AG04449 (cell line): Measurements from ENCODE around the gene PPP5C.

Experiments used
- CTCF ChIA-PET: fragments of 350-600 bp; formaldehyde crosslinking; extraction: SDS; loops from one replicate; lab custom pipeline; 2021; ENCODE audit warnings: antibody characterized with exemption; lab: Yijun Ruan, JAX
- POLR2A ChIA-PET: fragments of 400-600, 350-600 bp; formaldehyde crosslinking; extraction: SDS; loops from one replicate; lab custom pipeline; 2020; ENCODE audit warnings: antibody characterized with exemption, inconsistent platforms; lab: Yijun Ruan, JAX
- DNase-seq: peaks from one replicate; pipeline ENCODE4 v3.0.0-alpha.2; 2010; ENCODE audit warnings: low read depth, low spot score
- H3K4me3 ChIP-seq: 2 replicates; pipeline ENCODE4 v1.5.1; 2011; ENCODE audit warnings: low read depth, mild to moderate bottlenecking, control low read depth, low read length
- TF ChIP-seq, protein P1 (sequence below): IDR thresholded peaks from one replicate; pipeline ENCODE4 v1.5.1; 2011; ENCODE audit warnings: mild to moderate bottlenecking, moderate library complexity, low read length, control low read depth, inconsistent platforms; ENCODE audit not compliant: insufficient read depth; ENCODE audit errors: missing control alignments

The PPP5C gene

DNA sequence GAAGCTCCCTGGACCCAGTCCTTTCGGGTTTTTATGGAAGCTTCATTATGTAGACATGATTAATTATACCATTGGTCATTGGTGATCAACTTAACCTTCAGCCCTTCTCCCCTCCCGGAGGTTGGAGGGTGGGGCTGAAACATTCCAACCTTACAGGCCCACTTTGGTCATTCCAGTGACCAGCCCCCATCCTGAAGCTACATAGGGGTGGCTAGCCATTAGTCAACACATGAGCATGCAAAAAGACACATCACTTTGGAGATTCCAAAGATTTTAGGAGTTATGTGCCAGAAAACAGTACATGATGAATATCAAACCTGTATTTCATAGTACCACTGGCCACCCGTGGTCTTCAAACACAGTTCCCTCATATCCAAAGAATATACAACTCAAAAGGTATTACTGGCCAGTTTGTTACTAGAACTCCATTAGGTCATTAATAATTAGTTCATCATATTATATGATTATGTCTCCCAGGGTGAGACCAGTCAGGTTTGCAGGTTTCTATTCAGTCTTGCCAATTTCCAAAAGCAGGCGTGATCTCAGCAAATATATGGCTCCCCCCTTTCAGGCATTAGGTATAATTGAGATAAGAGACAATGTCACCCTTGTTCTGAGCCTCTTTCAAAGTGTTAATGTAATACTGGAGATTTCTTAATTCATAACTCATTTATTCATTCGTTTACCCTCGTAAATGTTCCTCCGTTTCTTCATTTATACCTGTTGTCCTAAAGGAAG lies 11.1 kb downstream of the PPP5C start:
- ChIA-PET CTCF (interaction anchor here (1.0 to 3.1 kb wide), 8 partner anchors 9 to 130 kb away, joined by 3 to 26 read pairs (median 6); partner anchors contain the start of gene PPP5C), POLR2A (interaction anchor here (0.9 kb wide), 1 partner anchor 11 kb away, joined by 3 read pairs; the partner anchor contains the start of gene PPP5C)

DNA sequence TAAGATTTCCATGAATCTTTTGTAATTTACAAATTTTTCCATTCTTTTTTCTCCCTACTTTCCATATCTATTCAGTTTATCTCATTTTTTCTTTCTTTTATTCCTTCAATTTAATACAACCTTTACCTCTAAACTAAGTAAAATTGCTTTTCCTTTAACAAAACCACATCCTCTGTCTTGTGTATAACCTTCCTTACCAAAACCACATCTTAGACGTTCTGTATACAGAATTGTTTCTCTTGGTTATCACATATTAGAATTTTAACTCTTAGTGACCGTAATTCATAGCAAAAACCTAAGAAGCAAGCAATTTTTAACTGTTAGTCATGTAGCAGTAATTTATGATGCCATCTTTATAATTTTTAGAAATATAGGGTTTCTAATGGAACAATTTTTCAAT lies 15.0 kb downstream of the PPP5C start:
- TF ChIP-seq, protein P1, sequence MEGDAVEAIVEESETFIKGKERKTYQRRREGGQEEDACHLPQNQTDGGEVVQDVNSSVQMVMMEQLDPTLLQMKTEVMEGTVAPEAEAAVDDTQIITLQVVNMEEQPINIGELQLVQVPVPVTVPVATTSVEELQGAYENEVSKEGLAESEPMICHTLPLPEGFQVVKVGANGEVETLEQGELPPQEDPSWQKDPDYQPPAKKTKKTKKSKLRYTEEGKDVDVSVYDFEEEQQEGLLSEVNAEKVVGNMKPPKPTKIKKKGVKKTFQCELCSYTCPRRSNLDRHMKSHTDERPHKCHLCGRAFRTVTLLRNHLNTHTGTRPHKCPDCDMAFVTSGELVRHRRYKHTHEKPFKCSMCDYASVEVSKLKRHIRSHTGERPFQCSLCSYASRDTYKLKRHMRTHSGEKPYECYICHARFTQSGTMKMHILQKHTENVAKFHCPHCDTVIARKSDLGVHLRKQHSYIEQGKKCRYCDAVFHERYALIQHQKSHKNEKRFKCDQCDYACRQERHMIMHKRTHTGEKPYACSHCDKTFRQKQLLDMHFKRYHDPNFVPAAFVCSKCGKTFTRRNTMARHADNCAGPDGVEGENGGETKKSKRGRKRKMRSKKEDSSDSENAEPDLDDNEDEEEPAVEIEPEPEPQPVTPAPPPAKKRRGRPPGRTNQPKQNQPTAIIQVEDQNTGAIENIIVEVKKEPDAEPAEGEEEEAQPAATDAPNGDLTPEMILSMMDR = no peak
- CTCF ChIA-PET = interaction anchor here (0.9 to 1.6 kb wide), 4 partner anchors 8 to 105 kb away, joined by 4 to 7 read pairs (median 6); no protein-coding TSS in a partner anchor
- POLR2A ChIA-PET = no interaction called here
- H3K4me3 ChIP-seq = no peak overlapping the region
- no peak for DNase-seq

More for the DNA sequence above, 11.1 kb downstream of the PPP5C start:
- H3K4me3 ChIP-seq = no peak overlapping the region
- no peak for DNase-seq
- TF ChIP-seq, protein P1 = no peak

DNA sequence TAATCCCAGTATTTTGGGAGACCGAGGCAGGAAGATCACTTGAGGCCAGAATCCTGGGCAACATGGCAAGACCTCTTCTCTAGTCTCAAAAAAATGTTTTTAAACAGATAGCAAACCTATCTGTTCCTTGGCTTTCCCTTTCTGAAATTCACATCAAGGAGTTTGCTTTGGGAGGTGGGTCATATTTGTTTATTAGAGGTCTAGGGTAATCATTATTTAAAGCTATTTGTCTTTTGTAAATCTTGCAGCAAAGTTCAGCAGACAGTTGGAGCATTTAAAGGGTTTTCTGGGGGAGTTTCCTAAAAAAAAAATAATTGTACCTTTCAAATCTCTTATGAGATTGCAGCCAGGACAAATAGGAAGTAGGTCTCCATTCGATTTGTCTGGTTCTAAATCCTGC lies 17.5 kb downstream of the PPP5C start:
- DNase-seq = no peak
- ChIA-PET POLR2A (no interaction called here), CTCF (interaction anchor here (0.5 to 2.0 kb wide), 6 partner anchors 8 to 39 kb away, joined by 3 to 7 read pairs (median 3); partner anchors contain the start of gene PPP5C)
- no peak overlapping the region for H3K4me3 ChIP-seq
- TF ChIP-seq, protein P1 = no peak

DNA sequence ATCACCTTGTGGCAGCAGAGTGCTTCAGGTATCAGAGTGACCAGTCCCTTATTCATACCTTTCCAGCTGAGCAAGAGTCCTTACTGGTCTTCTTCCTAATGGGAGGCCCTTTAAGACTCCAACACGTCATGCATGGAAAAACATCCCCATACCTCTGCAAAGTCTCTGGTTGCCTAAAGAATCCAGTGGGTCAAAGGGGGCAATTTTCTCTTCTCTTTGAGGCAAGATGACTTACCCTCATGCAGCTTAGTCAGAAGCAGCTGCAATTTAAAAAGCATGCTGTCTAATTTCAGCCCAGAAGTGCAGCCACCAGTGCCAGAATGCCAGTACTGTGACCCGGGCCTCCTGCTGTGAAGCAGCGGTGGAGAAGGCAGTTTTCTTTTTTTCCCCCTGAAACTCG lies 18.7 kb downstream of the PPP5C start:
- CTCF ChIA-PET = interaction anchor here (1.1 kb wide), 1 partner anchor 30 kb away, joined by 4 read pairs; no protein-coding TSS in a partner anchor
- TF ChIP-seq, protein P1 = no peak
- POLR2A ChIA-PET = no interaction called here
- H3K4me3 ChIP-seq = no peak overlapping the region
- no peak for DNase-seq

DNA sequence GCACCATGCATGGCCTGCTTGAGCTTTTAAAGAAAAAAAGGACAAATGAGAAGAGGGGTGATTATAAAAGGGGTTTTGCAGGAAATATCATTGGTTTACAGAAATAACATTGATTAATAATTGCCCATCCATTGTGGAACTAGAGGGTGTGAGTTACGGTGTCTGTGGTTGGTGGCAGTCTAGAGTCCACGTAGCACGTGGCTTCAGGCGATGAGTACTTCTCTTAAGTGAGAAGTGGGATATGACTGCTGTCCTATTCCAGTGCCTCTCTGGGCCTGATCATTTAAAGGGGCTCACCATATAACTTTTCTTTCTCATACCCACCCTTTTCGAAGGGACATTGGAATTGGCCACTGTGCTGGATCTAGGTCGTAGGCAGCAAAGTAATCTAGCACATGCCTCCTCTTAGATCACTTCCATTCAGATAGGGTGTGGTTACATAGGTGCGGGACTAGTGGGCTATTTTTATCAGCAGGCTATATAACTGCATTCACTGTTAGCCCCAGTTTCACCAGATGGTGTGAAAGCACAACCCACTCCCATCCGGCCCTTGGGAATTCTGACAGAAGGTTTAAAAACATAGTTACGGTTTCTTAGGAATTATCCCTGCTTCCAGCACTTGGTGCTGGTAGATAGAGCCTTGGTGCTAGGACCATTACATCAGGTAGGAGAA lies 19.9 kb downstream of the PPP5C start:
- TF ChIP-seq, protein P1 = no peak
- ChIA-PET POLR2A (no interaction called here), CTCF (interaction anchor here (1.1 to 1.2 kb wide), 2 partner anchors 28 to 175 kb away, joined by 3 to 4 read pairs; no protein-coding TSS in a partner anchor)
- no peak for DNase-seq
- no peak overlapping the region for H3K4me3 ChIP-seq

DNA sequence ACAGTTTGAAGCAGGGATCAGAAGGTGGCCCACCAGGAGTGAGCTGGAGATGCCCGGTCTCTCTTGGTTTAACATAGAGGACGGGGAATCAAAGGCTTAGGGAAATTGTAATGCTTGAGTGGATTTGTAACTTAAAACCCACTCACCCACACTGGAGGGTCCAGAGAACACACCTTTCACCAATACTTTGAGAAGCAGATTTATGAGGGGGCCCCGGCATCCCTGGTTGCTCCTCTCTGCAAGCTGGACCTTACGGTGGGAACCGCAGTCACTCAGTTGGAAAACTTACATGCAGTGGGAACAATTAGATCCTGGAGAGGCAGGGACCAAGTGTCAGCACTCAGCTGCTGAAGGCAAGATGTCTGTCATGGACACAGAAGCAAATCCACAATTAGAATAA lies 20.5 kb downstream of the PPP5C start:
- DNase-seq = no peak
- POLR2A ChIA-PET = no interaction called here
- H3K4me3 ChIP-seq = no peak overlapping the region
- TF ChIP-seq, protein P1 = no peak
- CTCF ChIA-PET = interaction anchor here (1.2 kb wide), 1 partner anchor 174 kb away, joined by 3 read pairs; no protein-coding TSS in a partner anchor
